Endodermal cell (in vitro differentiated cells): ENCODE results near the gene TSHZ2. TPM values are rescaled to one million over a fixed set of nuclear protein-coding genes. Genes with fewer than 3 reads are reported as not detected.

Source experiments
- DNase-seq: peaks from one replicate; pipeline ENCODE4 v3.0.0-alpha.2; 2017
- H3K27ac ChIP-seq: 2 replicates; pipeline ENCODE4 v1.5.1; 2013; ENCODE audit warnings: mild to moderate bottlenecking, low read depth, low read length, moderate library complexity
- H3K27me3 ChIP-seq: 2 replicates; pipeline ENCODE4 v1.6.1; 2013; ENCODE audit warnings: mild to moderate bottlenecking, low read length, moderate library complexity; ENCODE audit not compliant: insufficient read depth, control insufficient read depth, poor library complexity, severe bottlenecking
- H3K36me3 ChIP-seq: 2 replicates; pipeline ENCODE4 v1.7.0; 2013; ENCODE audit warnings: mild to moderate bottlenecking, low read length, moderate library complexity; ENCODE audit not compliant: control insufficient read depth, insufficient read depth
- H3K4me1 ChIP-seq: one replicate; pipeline ENCODE4 v1.7.0; 2013; ENCODE audit warnings: low read length; ENCODE audit not compliant: control insufficient read depth, insufficient read depth
- H3K4me3 ChIP-seq: 2 replicates; pipeline ENCODE4 v1.5.1; 2013; ENCODE audit warnings: mild to moderate bottlenecking, low read length, moderate library complexity
- H3K9ac ChIP-seq: 2 replicates; pipeline ENCODE4 v1.6.1; 2013; ENCODE audit warnings: mild to moderate bottlenecking, low read length, moderate library complexity; ENCODE audit not compliant: poor library complexity, severe bottlenecking; ENCODE audit errors: extremely low read depth
- H3K9me3 ChIP-seq: 2 replicates; pipeline ENCODE4 v1.6.1; 2013; ENCODE audit warnings: mild to moderate bottlenecking, low read length, moderate library complexity; ENCODE audit not compliant: control insufficient read depth
- H3K27ac Mint-ChIP-seq: 2 replicates; pipeline ENCODE4 v1.8.0; 2020; ENCODE audit warnings: mixed read lengths
- H3K27me3 Mint-ChIP-seq: 2 replicates; pipeline ENCODE4 v1.8.0; 2021; ENCODE audit warnings: mild to moderate bottlenecking, mixed read lengths; ENCODE audit not compliant: insufficient read depth
- H3K36me3 Mint-ChIP-seq: 2 replicates; pipeline ENCODE4 v1.8.0; 2020; ENCODE audit warnings: low read depth, mixed read lengths
- H3K4me1 Mint-ChIP-seq: 2 replicates; pipeline ENCODE4 v1.8.0; 2020; ENCODE audit warnings: mixed read lengths
- H3K4me3 Mint-ChIP-seq: 2 replicates; pipeline ENCODE4 v1.8.0; 2020; ENCODE audit warnings: mild to moderate bottlenecking, moderate library complexity, mixed read lengths
- H3K9me3 Mint-ChIP-seq: 2 replicates; pipeline ENCODE4 v1.8.0; 2020; ENCODE audit warnings: mild to moderate bottlenecking, mixed read lengths
- CTCF ChIP-seq: fragments of 200-600 bp; sonication (generic); conservative IDR thresholded peaks from 2 replicates; pipeline ENCODE4 v1.5.0; 2021; ENCODE audit warnings: antibody characterized with exemption, mild to moderate bottlenecking
- WGBS, 2 experiments: methylation state at CpG; one replicate each; pipeline versions ENCODE4 v1.1.5 to v1.1.7; 2013; ENCODE audit warnings: missing lambda C conversion rate in 2 of 2, mixed read lengths in 1 of 2; ENCODE audit not compliant: insufficient coverage in 1 of 2, insufficient read length in 1 of 2; 5-methylcytosine and 5-hydroxymethylcytosine counted together
- total RNA-seq, 2 donors: library from RNA; stranded (reverse); fragmentation: NEBNext Ultra II Directional in 1 of 2; extraction: Animal tissue kit (Norgen Biotek cat#: 25700) in 1 of 2; gene quantifications; 2 replicates in 1 of 2; 3 replicates in 1 of 2; pipeline ENCODE4 v1.2.1, GENCODE V29; 2021

TSHZ2 gene
- total RNA-seq, 2 donors from 2014 or later: 0.07 to 0.31 TPM

- WGBS, 2 experiments: 100% methylated on average over 1 of the region's 3 CpGs; no CpG with 5 or more reads in 1 of the 2 experiments
- Mint-ChIP-seq H3K4me3 (no peak overlapping the region), H3K4me1 (peaks cover 13% of the 10 kb centered on the region), H3K9me3 (peaks cover 5% of the 10 kb centered on the region), H3K27ac (no peak overlapping the region), H3K36me3 (no peaks in the 10 kb centered on the region), H3K27me3 (no peaks in the 10 kb centered on the region)
- no peak for DNase-seq
- H3K4me3 ChIP-seq: no peak overlapping the region
- H3K9ac ChIP-seq: no peak overlapping the region
- H3K27me3 ChIP-seq: no peaks in the 10 kb centered on the region
- no peaks in the 10 kb centered on the region for H3K36me3 ChIP-seq
- no peak for TF ChIP-seq CTCF
- no peak overlapping the region for H3K27ac ChIP-seq
- H3K9me3 ChIP-seq: peaks cover 10% of the 10 kb centered on the region
- H3K4me1 ChIP-seq: peaks cover 7% of the 10 kb centered on the region
Observed at GRCh38 chr20:52941808-52942207, 30.4 kb upstream of the TSHZ2 start.

GRCh38 chr20:52943185-52943841 is 28.8 kb upstream of the TSHZ2 start:
- 89 to 93% methylated on average over 1 to 2 of the region's 2 CpGs for WGBS, 2 experiments
- Mint-ChIP-seq H3K4me3 (no peak overlapping the region), H3K27ac (no peak overlapping the region), H3K27me3 (no peaks in the 10 kb centered on the region), H3K9me3 (no peaks in the 10 kb centered on the region), H3K36me3 (no peaks in the 10 kb centered on the region), H3K4me1 (peaks cover 7% of the 10 kb centered on the region)
- no peaks in the 10 kb centered on the region for H3K36me3 ChIP-seq
- H3K27ac ChIP-seq: no peak overlapping the region
- no peak overlapping the region for H3K9ac ChIP-seq
- H3K4me3 ChIP-seq: no peak overlapping the region
- H3K9me3 ChIP-seq: no peaks in the 10 kb centered on the region
- H3K27me3 ChIP-seq: no peaks in the 10 kb centered on the region
- TF ChIP-seq CTCF: no peak
- H3K4me1 ChIP-seq: no peaks in the 10 kb centered on the region
- no peak for DNase-seq

GRCh38 chr20:52945268-52945667 is 26.9 kb upstream of the TSHZ2 start:
- Histone ChIP-seq H3K4me3 (no peak overlapping the region), H3K9me3 (no peaks in the 10 kb centered on the region), H3K27ac (no peak overlapping the region), H3K4me1 (no peaks in the 10 kb centered on the region), H3K27me3 (no peaks in the 10 kb centered on the region), H3K36me3 (no peaks in the 10 kb centered on the region), H3K9ac (no peak overlapping the region)
- Mint-ChIP-seq H3K4me1 (no peaks in the 10 kb centered on the region), H3K36me3 (no peaks in the 10 kb centered on the region), H3K27ac (no peak overlapping the region), H3K27me3 (no peaks in the 10 kb centered on the region), H3K9me3 (no peaks in the 10 kb centered on the region), H3K4me3 (no peak overlapping the region)
- 92% methylated on average over 1 of the region's 1 CpG; no CpG with 5 or more reads in 1 of the 2 experiments for WGBS, 2 experiments
- no peak for TF ChIP-seq CTCF
- no peak for DNase-seq
